Measurements from ENCODE around the gene MOCS1. TPM values are rescaled to one million over a fixed set of nuclear protein-coding genes. Genes with fewer than 3 reads are reported as not detected.

MOCS1 gene
- total and polyA plus RNA-seq, 2 experiments from 2014 or later, result 17.2 to 28.1 TPM

DNA sequence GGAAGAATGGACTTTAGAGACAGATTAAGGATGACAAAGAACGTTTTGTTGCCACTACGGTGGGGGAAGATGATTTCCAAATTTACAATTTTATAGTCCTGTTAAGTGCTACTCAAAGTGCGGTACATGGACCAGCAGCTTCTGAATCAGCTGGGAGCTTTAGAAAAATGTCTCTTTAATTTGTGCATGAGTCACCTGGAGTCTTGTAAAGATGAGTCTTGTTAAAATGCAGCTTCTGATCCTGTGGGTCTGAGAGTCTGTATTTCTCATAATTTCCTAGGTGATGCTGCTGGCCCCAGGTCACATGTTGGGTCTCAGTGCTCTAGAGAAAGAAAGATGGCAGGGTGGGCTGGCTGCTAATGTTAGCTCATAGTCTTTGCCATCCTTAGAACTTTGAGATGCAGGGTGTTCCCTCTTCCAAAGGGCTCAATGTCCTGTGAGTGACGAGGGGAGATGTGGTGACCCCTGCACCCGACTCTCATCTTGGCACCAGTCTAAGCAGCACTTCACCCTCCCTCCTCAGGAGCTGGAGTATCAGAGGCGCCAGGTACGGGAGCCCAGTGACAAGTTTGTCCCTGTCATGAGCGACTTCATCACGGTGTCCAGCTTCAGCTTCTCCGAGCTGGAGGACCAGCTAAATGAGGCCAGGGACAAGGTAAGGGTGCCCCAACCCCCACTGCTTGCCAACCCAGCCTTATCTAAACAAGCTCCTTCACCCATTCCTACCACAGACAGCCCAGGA is 34.5 kb downstream of the MOCS1 start:
- H3K27me3 ChIP-seq (ENCODE audit: insufficient read depth), result no peaks in the 10 kb centered on the region
- TF ChIP-seq, protein P1, sequence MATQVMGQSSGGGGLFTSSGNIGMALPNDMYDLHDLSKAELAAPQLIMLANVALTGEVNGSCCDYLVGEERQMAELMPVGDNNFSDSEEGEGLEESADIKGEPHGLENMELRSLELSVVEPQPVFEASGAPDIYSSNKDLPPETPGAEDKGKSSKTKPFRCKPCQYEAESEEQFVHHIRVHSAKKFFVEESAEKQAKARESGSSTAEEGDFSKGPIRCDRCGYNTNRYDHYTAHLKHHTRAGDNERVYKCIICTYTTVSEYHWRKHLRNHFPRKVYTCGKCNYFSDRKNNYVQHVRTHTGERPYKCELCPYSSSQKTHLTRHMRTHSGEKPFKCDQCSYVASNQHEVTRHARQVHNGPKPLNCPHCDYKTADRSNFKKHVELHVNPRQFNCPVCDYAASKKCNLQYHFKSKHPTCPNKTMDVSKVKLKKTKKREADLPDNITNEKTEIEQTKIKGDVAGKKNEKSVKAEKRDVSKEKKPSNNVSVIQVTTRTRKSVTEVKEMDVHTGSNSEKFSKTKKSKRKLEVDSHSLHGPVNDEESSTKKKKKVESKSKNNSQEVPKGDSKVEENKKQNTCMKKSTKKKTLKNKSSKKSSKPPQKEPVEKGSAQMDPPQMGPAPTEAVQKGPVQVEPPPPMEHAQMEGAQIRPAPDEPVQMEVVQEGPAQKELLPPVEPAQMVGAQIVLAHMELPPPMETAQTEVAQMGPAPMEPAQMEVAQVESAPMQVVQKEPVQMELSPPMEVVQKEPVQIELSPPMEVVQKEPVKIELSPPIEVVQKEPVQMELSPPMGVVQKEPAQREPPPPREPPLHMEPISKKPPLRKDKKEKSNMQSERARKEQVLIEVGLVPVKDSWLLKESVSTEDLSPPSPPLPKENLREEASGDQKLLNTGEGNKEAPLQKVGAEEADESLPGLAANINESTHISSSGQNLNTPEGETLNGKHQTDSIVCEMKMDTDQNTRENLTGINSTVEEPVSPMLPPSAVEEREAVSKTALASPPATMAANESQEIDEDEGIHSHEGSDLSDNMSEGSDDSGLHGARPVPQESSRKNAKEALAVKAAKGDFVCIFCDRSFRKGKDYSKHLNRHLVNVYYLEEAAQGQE (IDR thresholded peaks at IDR 0.05; ENCODE audit: unreplicated experiment), result no peak
- TF ChIP-seq JUNB (IDR thresholded peaks at IDR 0.05; ENCODE audit: unreplicated experiment) (no peak), POLR2AphosphoS5 (IDR thresholded peaks at IDR 0.05; ENCODE audit: low read depth) (no peak), EZH2 (IDR thresholded peaks at IDR 0.05; ENCODE audit: low read depth, unreplicated experiment) (no peak), EZH2phosphoT487 (IDR thresholded peaks at IDR 0.05; ENCODE audit: unreplicated experiment) (no peak), STAT1 (IDR thresholded peaks at IDR 0.05; ENCODE audit: unreplicated experiment) (no peak), ZNF114 (CRISPR knock-in tag; IDR thresholded peaks at IDR 0.05) (no peak), CREB1 (CRISPR knock-in tag; IDR thresholded peaks at IDR 0.05; ENCODE audit: low read depth) (no peak), ZNF331 (CRISPR knock-in tag; IDR thresholded peaks at IDR 0.05; ENCODE audit: low read depth) (no peak), NANOG (IDR thresholded peaks at IDR 0.05; ENCODE audit: borderline replicate concordance) (no peak)
- TF ChIP-seq, protein P2, sequence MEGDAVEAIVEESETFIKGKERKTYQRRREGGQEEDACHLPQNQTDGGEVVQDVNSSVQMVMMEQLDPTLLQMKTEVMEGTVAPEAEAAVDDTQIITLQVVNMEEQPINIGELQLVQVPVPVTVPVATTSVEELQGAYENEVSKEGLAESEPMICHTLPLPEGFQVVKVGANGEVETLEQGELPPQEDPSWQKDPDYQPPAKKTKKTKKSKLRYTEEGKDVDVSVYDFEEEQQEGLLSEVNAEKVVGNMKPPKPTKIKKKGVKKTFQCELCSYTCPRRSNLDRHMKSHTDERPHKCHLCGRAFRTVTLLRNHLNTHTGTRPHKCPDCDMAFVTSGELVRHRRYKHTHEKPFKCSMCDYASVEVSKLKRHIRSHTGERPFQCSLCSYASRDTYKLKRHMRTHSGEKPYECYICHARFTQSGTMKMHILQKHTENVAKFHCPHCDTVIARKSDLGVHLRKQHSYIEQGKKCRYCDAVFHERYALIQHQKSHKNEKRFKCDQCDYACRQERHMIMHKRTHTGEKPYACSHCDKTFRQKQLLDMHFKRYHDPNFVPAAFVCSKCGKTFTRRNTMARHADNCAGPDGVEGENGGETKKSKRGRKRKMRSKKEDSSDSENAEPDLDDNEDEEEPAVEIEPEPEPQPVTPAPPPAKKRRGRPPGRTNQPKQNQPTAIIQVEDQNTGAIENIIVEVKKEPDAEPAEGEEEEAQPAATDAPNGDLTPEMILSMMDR (conservative IDR thresholded peaks at IDR 0.05; ENCODE audit: low read depth in 2 of 2), result no peak
- TF ChIP-seq, protein P3, sequence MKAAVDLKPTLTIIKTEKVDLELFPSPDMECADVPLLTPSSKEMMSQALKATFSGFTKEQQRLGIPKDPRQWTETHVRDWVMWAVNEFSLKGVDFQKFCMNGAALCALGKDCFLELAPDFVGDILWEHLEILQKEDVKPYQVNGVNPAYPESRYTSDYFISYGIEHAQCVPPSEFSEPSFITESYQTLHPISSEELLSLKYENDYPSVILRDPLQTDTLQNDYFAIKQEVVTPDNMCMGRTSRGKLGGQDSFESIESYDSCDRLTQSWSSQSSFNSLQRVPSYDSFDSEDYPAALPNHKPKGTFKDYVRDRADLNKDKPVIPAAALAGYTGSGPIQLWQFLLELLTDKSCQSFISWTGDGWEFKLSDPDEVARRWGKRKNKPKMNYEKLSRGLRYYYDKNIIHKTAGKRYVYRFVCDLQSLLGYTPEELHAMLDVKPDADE (IDR thresholded peaks at IDR 0.05), result no peak
- TF ChIP-seq, protein P4, sequence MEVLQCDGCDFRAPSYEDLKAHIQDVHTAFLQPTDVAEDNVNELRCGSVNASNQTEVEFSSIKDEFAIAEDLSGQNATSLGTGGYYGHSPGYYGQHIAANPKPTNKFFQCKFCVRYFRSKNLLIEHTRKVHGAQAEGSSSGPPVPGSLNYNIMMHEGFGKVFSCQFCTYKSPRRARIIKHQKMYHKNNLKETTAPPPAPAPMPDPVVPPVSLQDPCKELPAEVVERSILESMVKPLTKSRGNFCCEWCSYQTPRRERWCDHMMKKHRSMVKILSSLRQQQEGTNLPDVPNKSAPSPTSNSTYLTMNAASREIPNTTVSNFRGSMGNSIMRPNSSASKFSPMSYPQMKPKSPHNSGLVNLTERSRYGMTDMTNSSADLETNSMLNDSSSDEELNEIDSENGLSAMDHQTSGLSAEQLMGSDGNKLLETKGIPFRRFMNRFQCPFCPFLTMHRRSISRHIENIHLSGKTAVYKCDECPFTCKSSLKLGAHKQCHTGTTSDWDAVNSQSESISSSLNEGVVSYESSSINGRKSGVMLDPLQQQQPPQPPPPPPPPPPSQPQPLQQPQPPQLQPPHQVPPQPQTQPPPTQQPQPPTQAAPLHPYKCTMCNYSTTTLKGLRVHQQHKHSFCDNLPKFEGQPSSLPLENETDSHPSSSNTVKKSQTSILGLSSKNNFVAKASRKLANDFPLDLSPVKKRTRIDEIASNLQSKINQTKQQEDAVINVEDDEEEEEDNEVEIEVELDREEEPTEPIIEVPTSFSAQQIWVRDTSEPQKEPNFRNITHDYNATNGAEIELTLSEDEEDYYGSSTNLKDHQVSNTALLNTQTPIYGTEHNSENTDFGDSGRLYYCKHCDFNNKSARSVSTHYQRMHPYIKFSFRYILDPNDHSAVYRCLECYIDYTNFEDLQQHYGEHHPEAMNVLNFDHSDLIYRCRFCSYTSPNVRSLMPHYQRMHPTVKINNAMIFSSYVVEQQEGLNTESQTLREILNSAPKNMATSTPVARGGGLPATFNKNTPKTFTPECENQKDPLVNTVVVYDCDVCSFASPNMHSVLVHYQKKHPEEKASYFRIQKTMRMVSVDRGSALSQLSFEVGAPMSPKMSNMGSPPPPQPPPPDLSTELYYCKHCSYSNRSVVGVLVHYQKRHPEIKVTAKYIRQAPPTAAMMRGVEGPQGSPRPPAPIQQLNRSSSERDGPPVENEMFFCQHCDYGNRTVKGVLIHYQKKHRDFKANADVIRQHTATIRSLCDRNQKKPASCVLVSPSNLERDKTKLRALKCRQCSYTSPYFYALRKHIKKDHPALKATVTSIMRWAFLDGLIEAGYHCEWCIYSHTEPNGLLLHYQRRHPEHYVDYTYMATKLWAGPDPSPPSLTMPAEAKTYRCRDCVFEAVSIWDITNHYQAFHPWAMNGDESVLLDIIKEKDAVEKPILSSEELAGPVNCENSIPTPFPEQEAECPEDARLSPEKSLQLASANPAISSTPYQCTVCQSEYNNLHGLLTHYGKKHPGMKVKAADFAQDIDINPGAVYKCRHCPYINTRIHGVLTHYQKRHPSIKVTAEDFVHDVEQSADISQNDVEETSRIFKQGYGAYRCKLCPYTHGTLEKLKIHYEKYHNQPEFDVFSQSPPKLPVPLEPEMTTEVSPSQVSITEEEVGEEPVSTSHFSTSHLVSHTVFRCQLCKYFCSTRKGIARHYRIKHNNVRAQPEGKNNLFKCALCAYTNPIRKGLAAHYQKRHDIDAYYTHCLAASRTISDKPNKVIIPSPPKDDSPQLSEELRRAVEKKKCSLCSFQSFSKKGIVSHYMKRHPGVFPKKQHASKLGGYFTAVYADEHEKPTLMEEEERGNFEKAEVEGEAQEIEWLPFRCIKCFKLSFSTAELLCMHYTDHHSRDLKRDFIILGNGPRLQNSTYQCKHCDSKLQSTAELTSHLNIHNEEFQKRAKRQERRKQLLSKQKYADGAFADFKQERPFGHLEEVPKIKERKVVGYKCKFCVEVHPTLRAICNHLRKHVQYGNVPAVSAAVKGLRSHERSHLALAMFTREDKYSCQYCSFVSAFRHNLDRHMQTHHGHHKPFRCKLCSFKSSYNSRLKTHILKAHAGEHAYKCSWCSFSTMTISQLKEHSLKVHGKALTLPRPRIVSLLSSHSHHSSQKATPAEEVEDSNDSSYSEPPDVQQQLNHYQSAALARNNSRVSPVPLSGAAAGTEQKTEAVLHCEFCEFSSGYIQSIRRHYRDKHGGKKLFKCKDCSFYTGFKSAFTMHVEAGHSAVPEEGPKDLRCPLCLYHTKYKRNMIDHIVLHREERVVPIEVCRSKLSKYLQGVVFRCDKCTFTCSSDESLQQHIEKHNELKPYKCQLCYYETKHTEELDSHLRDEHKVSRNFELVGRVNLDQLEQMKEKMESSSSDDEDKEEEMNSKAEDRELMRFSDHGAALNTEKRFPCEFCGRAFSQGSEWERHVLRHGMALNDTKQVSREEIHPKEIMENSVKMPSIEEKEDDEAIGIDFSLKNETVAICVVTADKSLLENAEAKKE (CRISPR knock-in tag; IDR thresholded peaks at IDR 0.05), result no peak
- H3K27me3 Mint-ChIP-seq (ENCODE audit: insufficient read depth, low read depth, poor library complexity), result peaks cover 16% of the 10 kb centered on the region
- H3K36me3 Mint-ChIP-seq (ENCODE audit: low read depth), result peaks cover 19% of the 10 kb centered on the region
- no peak overlapping the region for H3K27ac Mint-ChIP-seq
- no peak overlapping the region for H3K4me2 ChIP-seq
- H3K4me3 ChIP-seq, result no peak overlapping the region
- H3F3A ChIP-seq (replicated peaks; ENCODE audit: low read depth), result no peaks in the 10 kb centered on the region
- no peak overlapping the region for H3K4me3 Mint-ChIP-seq
- peaks cover 16% of the 10 kb centered on the region for H3K4me1 ChIP-seq (ENCODE audit: insufficient read depth)
- no peaks in the 10 kb centered on the region for H3K9me3 Mint-ChIP-seq
- no peak overlapping the region for H3K27ac ChIP-seq (ENCODE audit: low read depth)
- no peaks in the 10 kb centered on the region for H3K79me2 ChIP-seq (replicated peaks; ENCODE audit: insufficient read depth)
- H4K20me1 ChIP-seq (replicated peaks; ENCODE audit: insufficient read depth), result no peaks in the 10 kb centered on the region
- ATAC-seq (no peak), DNase-seq (ENCODE audit: low spot score) (no peak)
- no peak overlapping the region for H2AFZ ChIP-seq
- peaks cover 21% of the 10 kb centered on the region for H3K4me1 Mint-ChIP-seq
- peaks cover 15% of the 10 kb centered on the region; the same call in 1 of the 2 replicates for H3K9me2 ChIP-seq (ENCODE audit: insufficient read depth)
- no peaks in the 10 kb centered on the region for H3K36me3 ChIP-seq (ENCODE audit: insufficient read depth)
